NCI-H524 (cell line): Measurements from ENCODE around the gene SHISA7.

Experiments used
- DNase-seq, 2 experiments: peaks; one replicate each; lab custom pipeline; 2025; lab: John Stamatoyannopoulos, UW

The SHISA7 gene

DNA sequence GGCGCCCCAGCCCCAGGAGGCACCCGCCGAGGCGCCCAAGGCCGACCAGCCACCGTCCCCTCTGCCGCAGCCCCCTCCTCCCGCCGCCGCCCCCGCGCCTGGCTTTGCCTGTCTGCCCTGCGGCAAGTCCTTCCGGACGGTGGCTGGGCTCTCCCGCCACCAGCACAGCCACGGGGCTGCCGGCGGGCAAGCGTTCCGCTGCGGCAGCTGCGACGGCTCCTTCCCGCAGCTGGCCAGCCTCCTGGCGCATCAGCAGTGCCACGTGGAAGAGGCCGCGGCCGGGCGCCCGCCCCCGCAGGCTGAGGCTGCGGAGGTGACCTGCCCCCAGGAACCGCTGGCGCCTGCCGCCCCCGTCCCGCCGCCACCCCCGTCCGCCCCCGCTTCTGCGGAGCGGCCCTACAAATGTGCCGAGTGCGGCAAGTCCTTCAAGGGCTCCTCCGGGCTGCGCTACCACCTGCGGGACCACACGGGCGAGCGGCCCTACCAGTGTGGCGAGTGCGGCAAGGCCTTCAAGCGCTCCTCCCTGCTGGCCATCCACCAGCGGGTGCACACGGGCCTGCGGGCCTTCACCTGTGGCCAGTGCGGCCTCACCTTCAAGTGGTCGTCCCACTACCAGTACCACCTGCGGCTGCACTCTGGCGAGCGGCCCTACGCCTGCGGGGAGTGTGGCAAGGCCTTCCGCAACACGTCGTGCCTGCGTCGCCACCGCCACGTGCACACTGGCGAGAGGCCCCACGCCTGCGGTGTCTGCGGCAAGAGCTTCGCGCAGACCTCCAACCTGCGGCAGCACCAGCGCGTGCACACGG lies 39.3 kb upstream of the SHISA7 start:
- DNase-seq, result no peak

- no peak for DNase-seq
Measured at GRCh38 chr19:55481794-55482155, 38.7 kb upstream of the SHISA7 start.

- no peak for DNase-seq
Measured at GRCh38 chr19:55481148-55481793, 38.2 kb upstream of the SHISA7 start.

- no peak for DNase-seq
Measured at GRCh38 chr19:55479451-55480230, 36.5 kb upstream of the SHISA7 start.

GRCh38 chr19:55479045-55479444 lies 35.9 kb upstream of the SHISA7 start:
- no peak for DNase-seq

GRCh38 chr19:55478364-55478763 lies 35.3 kb upstream of the SHISA7 start:
- DNase-seq, result no peak

DNA sequence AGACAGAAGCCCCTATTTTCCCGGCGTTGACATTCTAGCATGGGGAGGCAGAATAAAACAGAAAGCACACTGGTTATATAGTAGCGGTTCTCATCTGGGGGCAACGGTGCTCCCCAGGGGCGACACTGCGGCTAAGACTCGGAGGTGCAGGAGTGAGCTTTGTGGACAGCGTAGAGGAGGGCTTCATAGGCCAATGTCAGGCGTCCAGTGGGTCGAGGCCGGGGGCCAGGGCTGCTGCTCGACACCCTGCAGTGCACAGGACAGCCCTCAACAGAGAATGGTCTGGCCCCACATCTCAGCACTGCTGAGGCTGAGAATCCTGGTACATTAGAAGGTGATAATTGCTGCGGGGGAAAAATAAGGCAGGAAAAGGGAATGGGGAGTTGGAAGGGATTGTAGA lies 34.8 kb upstream of the SHISA7 start:
- no peak for DNase-seq

GRCh38 chr19:55476100-55476775 lies 33.1 kb upstream of the SHISA7 start, which contains the start of gene ZNF628:
Gene ZNF628, plus strand, starts transcription at chr19:55476617. Its CDS starts 3,294 bp downstream, at chr19:55479911.
- peak; percentile 97 to 99 for DNase-seq

DNA sequence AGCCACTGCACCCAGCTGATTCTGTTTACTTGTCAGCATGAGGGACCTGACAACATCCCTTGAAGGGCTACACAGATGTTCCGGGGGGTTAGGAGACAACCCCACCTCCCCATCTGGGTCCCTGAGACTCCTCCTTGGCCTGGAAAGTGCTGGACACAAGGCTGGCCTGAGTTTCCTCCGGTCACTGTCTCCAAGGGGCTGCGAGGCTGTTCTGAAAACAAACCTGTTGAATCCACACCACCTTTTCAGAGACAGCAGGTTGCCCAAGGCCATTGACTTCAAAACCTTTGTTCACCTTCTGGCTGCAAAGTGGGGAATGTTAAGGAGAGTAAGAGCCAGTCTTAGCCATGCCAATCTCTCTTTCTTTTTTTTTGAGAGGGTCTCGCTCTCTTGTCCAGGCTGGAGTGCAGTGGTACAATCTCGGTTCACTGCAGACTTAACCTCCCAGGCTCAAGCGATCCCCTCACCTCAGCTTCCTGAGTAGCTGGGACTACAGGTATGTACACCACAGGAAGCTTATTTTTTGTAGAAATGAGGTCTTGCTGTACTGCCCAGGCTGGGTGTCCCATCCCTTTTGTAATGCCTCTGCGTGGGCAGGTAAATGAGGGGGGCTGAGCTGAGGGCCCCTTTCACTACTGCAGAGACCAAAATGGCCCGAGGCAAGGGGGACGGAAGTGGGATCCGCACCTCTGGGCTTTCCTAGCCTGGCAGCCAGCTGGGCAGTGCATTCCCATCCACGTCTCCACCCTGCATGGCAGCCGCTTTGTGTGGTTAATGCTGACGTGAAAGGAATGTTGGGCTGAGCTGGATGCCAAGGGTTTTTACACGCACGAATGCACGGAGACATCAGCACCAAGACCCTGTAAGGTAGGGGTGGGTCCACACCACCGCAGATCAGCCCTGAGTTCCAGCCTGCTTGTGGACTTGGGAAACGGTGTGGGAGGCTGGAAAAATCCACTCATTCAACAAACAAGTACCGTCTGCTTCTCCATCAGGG lies 31.5 kb upstream of the SHISA7 start:
- DNase-seq, result no peak

- DNase-seq, result no peak
Measured at GRCh38 chr19:55473225-55474012, 30.3 kb upstream of the SHISA7 start.

DNA sequence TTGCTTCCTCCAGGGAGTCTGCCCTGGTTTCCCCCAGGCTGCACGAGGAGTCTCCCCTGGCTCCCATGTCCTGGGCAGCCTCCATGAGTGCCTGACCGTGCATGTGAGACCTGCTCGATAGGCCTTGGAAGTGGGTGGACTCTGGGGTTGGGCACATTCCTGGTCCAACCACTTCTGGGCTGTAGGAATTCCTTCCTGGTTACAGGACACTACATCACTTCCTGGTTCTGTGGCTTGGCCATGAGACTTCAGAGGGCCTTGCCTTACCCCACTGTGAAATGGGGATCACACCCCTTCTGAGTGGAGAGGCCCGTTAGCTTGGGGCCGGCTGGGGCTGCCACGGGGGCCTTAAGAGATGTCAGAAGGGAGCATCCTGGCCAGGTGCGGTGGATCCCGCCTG lies 29.4 kb upstream of the SHISA7 start:
- no peak for DNase-seq

DNA sequence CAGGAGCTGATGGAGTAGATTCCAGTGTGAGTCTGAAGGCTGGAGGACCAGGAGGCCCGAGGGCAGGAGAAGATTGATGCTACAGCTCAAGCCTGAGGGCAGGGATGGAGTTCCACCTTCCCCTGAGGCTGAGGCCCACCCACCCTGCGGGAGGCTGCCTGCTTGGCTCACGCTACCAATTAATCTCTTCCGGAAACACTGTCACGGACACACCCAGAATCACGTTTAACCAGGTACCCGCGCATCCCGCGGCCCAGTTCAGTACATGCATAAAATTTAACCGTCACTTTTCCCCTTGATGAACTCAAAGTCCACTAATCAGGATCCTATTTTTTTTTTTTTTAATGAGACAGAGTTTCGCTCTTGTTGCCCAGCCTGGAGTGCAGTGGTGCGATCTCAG lies 28.2 kb upstream of the SHISA7 start:
- DNase-seq, result no peak

DNA sequence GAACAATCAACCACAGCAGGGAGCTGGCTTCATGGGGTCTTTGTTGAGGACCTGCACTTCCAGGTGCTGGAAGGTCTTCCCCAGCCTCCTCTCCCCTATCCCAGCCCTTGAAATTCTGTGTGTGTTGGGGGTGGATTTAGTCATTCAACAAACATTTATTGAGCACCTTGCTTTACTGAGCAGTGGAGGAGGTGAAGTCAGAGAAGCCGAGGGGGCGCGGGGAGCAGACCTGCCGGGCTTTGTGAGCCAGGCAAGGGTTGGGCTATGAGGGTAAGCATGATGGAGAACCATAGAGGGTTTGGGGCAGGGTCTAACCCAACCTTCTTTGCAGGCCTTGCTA lies 24.9 kb upstream of the SHISA7 start:
- DNase-seq, result no peak

DNA sequence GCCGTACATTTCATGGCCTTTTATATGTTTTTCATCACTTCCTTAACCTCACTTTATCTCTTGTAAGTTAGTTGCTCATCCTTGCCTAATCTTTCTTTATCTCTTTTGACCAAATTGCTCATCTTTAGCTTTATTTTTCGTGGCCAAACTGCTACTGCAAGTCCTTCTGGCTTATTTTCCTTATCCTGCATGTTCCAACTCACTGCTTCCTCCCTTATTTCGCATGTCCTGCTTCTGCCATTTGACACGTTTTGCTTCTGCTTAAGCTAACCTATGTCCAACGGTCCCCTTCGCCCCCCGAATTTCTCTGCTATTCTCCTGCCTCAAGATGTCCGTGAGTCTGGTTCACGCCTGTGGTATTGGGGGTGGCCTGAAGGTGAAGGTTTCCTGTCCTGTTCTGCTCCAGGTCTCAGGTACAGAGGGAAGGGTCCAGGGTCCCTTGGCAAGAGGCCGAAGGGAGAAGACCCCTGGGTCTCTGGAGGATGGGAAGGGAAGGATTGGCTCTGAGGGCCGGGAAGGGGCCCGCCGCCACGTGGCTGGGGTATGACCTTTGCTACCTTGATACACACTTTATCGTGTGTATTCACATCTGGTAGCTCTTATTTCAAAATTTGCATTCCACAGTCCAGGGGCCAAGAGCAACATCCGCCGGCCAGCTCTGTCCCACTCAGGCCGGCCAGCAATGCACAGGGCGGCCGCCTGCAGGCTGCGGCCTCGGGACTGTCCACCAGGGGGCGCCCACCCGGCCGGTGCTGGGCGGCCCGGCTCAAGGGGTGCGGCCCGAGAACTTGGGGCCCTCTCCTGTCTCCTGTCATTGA lies 24.3 kb upstream of the SHISA7 start:
- no peak for DNase-seq

- no peak for DNase-seq
Measured at GRCh38 chr19:55466241-55466614, 23.1 kb upstream of the SHISA7 start.

DNA sequence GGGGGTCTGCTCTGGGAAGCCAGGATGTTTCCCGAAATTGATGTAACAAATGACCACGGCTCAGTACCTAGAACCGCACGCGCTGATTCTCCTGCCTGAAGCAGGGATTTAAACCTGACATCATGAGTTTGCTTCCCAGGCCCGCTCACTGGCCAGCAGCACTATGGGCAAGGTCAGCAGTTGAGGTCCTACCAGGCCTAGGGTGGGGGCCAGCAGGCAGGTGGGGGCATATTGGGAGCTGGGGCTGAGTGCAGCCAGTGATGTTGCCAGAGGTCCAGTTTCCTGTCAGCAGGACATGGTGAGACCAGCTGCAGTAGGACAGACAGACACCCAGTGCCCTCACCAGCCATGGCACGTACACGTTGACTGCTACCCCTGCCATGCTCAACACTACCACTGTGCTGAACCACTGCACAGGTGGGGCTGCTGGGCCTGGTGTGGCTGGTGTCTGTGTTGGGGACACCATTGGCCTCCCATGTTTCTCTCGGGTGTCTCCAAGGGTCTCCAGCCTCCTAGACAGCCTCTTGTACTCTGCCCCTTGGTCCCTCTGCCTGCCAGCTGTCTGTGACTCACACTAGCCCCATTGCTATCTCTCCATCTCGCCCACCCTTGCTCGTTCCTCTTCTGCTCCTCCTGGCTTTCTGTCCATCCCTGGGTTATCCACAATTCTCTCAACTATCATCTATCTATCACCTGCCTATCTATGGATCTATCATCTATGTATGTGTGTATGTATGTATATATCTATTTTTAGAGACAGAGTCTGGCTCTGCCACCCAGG lies 22.6 kb upstream of the SHISA7 start:
- DNase-seq, result no peak

DNA sequence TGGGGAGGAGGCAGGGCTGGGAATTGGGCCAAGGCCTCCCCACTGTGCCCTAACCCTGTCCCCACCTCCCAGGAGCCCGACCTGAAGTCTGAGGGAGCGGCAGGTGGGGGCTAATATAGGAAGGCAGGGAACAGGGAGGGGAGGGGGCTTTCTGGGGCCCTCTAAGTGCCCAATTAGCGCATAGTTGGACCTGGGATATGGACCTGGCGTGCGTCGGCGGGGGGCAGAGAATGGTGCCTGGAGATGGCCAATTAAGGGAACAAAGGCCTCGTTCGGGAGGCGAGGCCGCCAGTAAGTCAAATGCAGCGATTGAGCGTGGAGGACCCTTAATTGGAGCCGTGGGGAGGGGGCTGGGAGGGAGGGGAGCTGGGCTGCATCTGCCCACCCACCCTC lies 21.6 kb upstream of the SHISA7 start, which contains the start of gene C19orf85:
Gene C19orf85 (minus strand): TSS at position 90 of the 393 bp plus-strand sequence. CDS start 197 bp downstream, outside the sequence.
- no peak for DNase-seq

DNA sequence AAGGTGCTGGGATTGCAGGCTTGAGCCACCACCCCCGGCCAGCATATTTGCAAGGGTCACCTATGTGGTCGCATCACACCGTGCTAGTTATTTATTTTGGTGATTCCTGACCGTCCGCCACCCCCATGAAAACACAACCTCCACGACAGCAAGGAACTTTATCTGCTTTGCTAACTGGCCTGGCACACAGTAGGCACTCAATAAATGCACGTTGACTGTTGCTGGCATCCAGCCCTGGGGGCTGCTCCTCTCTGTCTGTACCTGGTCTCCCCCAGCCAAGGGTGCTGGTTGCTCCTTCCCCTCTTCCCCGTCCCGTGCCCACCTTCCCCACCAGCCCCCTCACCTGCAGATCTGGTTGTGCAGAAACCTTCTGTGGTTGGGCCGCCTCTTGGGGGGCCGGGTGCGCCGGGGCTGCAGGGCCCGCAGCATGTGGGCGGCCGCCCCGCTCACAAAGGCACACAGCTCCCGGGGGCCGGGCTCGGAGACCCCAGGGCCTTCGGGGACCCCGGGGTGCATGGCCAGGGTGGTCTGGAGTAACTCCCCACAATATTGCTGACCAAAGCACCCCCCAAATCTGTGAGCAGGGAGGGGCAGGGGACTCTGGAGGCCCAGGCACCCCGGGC lies 21.1 kb upstream of the SHISA7 start:
- DNase-seq, result no peak
